ENCODE measurements around the gene LYSMD3. TPM values are rescaled to one million over a fixed set of nuclear protein-coding genes. Genes with fewer than 3 reads are reported as not detected.

Gene LYSMD3
- total RNA-seq, 1 experiment from 2014 or later, result 15.3 TPM

GRCh38 chr5:90477621-90478215 lies 51.7 kb downstream of the LYSMD3 start:
- H3K9me3 ChIP-seq, result no peaks in the 10 kb centered on the region
- TF ChIP-seq CTCF (IDR thresholded peaks at IDR 0.05; ENCODE audit: insufficient read depth in 1 of 2, low read depth in 1 of 2, low read length in 1 of 2, severe bottlenecking in 1 of 2, unreplicated experiment in 1 of 2), result no peak
- H3K36me3 ChIP-seq (ENCODE audit: control insufficient read depth, insufficient read depth, low read length), result no peaks in the 10 kb centered on the region
- ChIA-PET CTCF (no interaction called here), POLR2A (no interaction called here)
- DNase-seq, result no peak
- peaks cover 4% of the 10 kb centered on the region; the same call in 1 of the 2 replicates for H3K4me1 ChIP-seq
- peaks cover 11% of the 10 kb centered on the region for H3K36me3 Mint-ChIP-seq (ENCODE audit: insufficient read depth, unreplicated experiment)
- no peak overlapping the region for H3K27ac Mint-ChIP-seq (ENCODE audit: unreplicated experiment)
- no peaks in the 10 kb centered on the region for H3K9me3 Mint-ChIP-seq (ENCODE audit: unreplicated experiment)
- peaks cover 6% of the 10 kb centered on the region for H3K4me1 Mint-ChIP-seq (ENCODE audit: low read depth, unreplicated experiment)
- no peaks in the 10 kb centered on the region for H3K27me3 Mint-ChIP-seq (ENCODE audit: insufficient read depth, unreplicated experiment)
- intact Hi-C loops (cut with micrococcal nuclease; ENCODE audit: unreplicated experiment), result no loop called here
- no peaks in the 10 kb centered on the region for H3K27me3 ChIP-seq (replicated peaks; ENCODE audit: control insufficient read depth, insufficient read depth, low read length)
- no peak overlapping the region for H3K4me3 ChIP-seq (ENCODE audit: low read depth, low read length)
- BruUV-seq (replicated peaks), result no TSS peak
- H3K4me3 Mint-ChIP-seq (ENCODE audit: unreplicated experiment), result no peak overlapping the region

- CTCF ChIA-PET, result no interaction called here
- Mint-ChIP-seq H3K27me3 (ENCODE audit: insufficient read depth, unreplicated experiment) (no peaks in the 10 kb centered on the region), H3K4me3 (ENCODE audit: unreplicated experiment) (no peak overlapping the region), H3K36me3 (ENCODE audit: insufficient read depth, unreplicated experiment) (peaks cover 11% of the 10 kb centered on the region), H3K9me3 (ENCODE audit: unreplicated experiment) (no peaks in the 10 kb centered on the region), H3K27ac (ENCODE audit: unreplicated experiment) (no peak overlapping the region), H3K4me1 (ENCODE audit: low read depth, unreplicated experiment) (peaks cover 6% of the 10 kb centered on the region)
- no peaks in the 10 kb centered on the region for H3K27me3 ChIP-seq (replicated peaks; ENCODE audit: control insufficient read depth, insufficient read depth, low read length)
- no peak overlapping the region for H3K4me3 ChIP-seq (ENCODE audit: low read depth, low read length)
- intact Hi-C loops (cut with micrococcal nuclease; ENCODE audit: unreplicated experiment), result no loop called here
- no peaks in the 10 kb centered on the region for H3K9me3 ChIP-seq
- POLR2A ChIA-PET, result no interaction called here
- BruUV-seq (replicated peaks), result no TSS peak
- H3K36me3 ChIP-seq (ENCODE audit: control insufficient read depth, insufficient read depth, low read length), result no peaks in the 10 kb centered on the region
- TF ChIP-seq CTCF (IDR thresholded peaks at IDR 0.05; ENCODE audit: insufficient read depth in 1 of 2, low read depth in 1 of 2, low read length in 1 of 2, severe bottlenecking in 1 of 2, unreplicated experiment in 1 of 2), result no peak
- peaks cover 7% of the 10 kb centered on the region; the same call in 1 of the 2 replicates for H3K4me1 ChIP-seq
- no peak for DNase-seq
Measured at GRCh38 chr5:90477073-90477472, 52.3 kb downstream of the LYSMD3 start.

GRCh38 chr5:90476391-90476790 lies 53.0 kb downstream of the LYSMD3 start:
- intact Hi-C loops (cut with micrococcal nuclease; ENCODE audit: unreplicated experiment), result no loop called here
- BruUV-seq (replicated peaks), result no TSS peak
- Mint-ChIP-seq H3K27ac (ENCODE audit: unreplicated experiment) (no peak overlapping the region), H3K9me3 (ENCODE audit: unreplicated experiment) (no peaks in the 10 kb centered on the region), H3K36me3 (ENCODE audit: insufficient read depth, unreplicated experiment) (peaks cover 11% of the 10 kb centered on the region), H3K27me3 (ENCODE audit: insufficient read depth, unreplicated experiment) (no peaks in the 10 kb centered on the region), H3K4me1 (ENCODE audit: low read depth, unreplicated experiment) (peaks cover 6% of the 10 kb centered on the region), H3K4me3 (ENCODE audit: unreplicated experiment) (no peak overlapping the region)
- ChIA-PET POLR2A (no interaction called here), CTCF (no interaction called here)
- no peak overlapping the region for H3K4me3 ChIP-seq (ENCODE audit: low read depth, low read length)
- peaks cover 7% of the 10 kb centered on the region; the same call in 1 of the 2 replicates for H3K4me1 ChIP-seq
- TF ChIP-seq CTCF (IDR thresholded peaks at IDR 0.05; ENCODE audit: insufficient read depth in 1 of 2, low read depth in 1 of 2, low read length in 1 of 2, severe bottlenecking in 1 of 2, unreplicated experiment in 1 of 2), result no peak
- no peaks in the 10 kb centered on the region for H3K9me3 ChIP-seq
- H3K36me3 ChIP-seq (ENCODE audit: control insufficient read depth, insufficient read depth, low read length), result no peaks in the 10 kb centered on the region
- no peaks in the 10 kb centered on the region for H3K27me3 ChIP-seq (replicated peaks; ENCODE audit: control insufficient read depth, insufficient read depth, low read length)
- no peak for DNase-seq

All from Caco-2 (cell line).